SK-N-MC (cell line): Measurements from ENCODE around the gene TRABD.

Source experiments
- DNase-seq: peaks from one replicate; pipeline ENCODE4 v3.0.0-alpha.2; 2011; ENCODE audit warnings: low read depth, low spot score
- H3K27ac ChIP-seq: fragments of 200-600 bp; sonication (generic); 2 replicates; pipeline ENCODE4 v1.5.1; 2016; ENCODE audit warnings: mixed run types
- H3K36me3 ChIP-seq: fragments of 200-600 bp; sonication (generic); 2 replicates; pipeline ENCODE4 v1.6.1; 2017; ENCODE audit warnings: antibody characterized with exemption, low read length, mixed read lengths; ENCODE audit not compliant: insufficient read depth
- H3K4me3 ChIP-seq: fragments of 200-600 bp; sonication (generic); 2 replicates; pipeline ENCODE4 v1.5.1; 2016
- H3K9ac ChIP-seq: fragments of 200-600 bp; sonication (generic); 2 replicates; pipeline ENCODE4 v1.8.0; 2017; ENCODE audit warnings: mixed run types, mixed read lengths; ENCODE audit not compliant: insufficient read length
- H3K9me3 ChIP-seq: fragments of 200-600 bp; sonication (generic); 2 replicates; pipeline ENCODE4 v1.6.1; 2017; ENCODE audit warnings: low read depth, mild to moderate bottlenecking, antibody characterized with exemption, low read length, moderate library complexity, mixed read lengths
- EZH2 ChIP-seq: fragments of 200-600 bp; sonication (generic); IDR thresholded peaks from one replicate; pipeline ENCODE4 v1.6.1; 2017; ENCODE audit warnings: antibody characterized with exemption
- FOXP2 ChIP-seq: optimal IDR thresholded peaks from 2 replicates; pipeline ENCODE3; 2011; ENCODE audit warnings: mild to moderate bottlenecking, moderate library complexity; ENCODE audit not compliant: insufficient read depth; ENCODE audit errors: extremely low read length, control extremely low read depth
- POLR2AphosphoS5 ChIP-seq: IDR thresholded peaks from 2 replicates; pipeline ENCODE4 v1.6.1; 2012; ENCODE audit warnings: mild to moderate bottlenecking, low read depth, low read length, borderline replicate concordance

The TRABD gene

DNA sequence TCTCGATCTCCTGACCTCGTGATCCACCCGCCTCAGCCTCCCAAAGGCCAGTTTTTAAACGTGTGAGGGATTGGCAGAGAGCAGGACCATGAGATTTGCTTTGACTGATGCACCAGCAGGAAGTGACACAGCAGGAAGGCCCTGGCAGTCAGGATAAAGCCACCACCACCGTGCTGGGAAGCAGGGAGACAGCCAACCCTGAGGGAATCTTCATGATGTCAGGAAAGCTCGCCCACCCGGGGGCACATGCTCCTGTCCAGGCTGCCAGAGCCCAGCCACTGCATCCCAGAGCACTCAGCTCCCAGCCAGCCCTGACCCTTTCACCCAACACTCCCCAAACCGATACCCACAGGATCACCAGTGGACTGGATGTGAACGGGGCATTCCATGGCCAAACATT, 53.0 kb downstream of the TRABD start:
- H3K9ac ChIP-seq, result no peak overlapping the region
- H3K36me3 ChIP-seq, result no peaks in the 10 kb centered on the region; the same call in 1 of the 2 replicates
- H3K27ac ChIP-seq, result no peak overlapping the region
- DNase-seq, result no peak
- TF ChIP-seq FOXP2 (no peak), POLR2AphosphoS5 (no peak), EZH2 (no peak)
- no peaks in the 10 kb centered on the region for H3K9me3 ChIP-seq
- H3K4me3 ChIP-seq, result no peak overlapping the region

- no peak for DNase-seq
- no peak for TF ChIP-seq EZH2
- TF ChIP-seq POLR2AphosphoS5, result no peak
- TF ChIP-seq FOXP2, result no peak
- peak overlapping the region; percentile 62 for H3K9ac ChIP-seq
- no peaks in the 10 kb centered on the region for H3K9me3 ChIP-seq
- no peak overlapping the region for H3K27ac ChIP-seq
- H3K4me3 ChIP-seq, result peak overlapping the region; percentile 90
- no peaks in the 10 kb centered on the region; the same call in 1 of the 2 replicates for H3K36me3 ChIP-seq
Observed at GRCh38 chr22:50242406-50242949, 56.8 kb downstream of the TRABD start.

GRCh38 chr22:50243685-50244419, 58.1 kb downstream of the TRABD start:
- peak overlapping the region; percentile 90 for H3K4me3 ChIP-seq
- H3K9ac ChIP-seq, result peak overlapping the region; percentile 87
- no peak for DNase-seq
- no peaks in the 10 kb centered on the region for H3K9me3 ChIP-seq
- no peak overlapping the region for H3K27ac ChIP-seq
- TF ChIP-seq EZH2 (no peak), POLR2AphosphoS5 (no peak), FOXP2 (no peak)
- no peaks in the 10 kb centered on the region; the same call in 1 of the 2 replicates for H3K36me3 ChIP-seq

DNA sequence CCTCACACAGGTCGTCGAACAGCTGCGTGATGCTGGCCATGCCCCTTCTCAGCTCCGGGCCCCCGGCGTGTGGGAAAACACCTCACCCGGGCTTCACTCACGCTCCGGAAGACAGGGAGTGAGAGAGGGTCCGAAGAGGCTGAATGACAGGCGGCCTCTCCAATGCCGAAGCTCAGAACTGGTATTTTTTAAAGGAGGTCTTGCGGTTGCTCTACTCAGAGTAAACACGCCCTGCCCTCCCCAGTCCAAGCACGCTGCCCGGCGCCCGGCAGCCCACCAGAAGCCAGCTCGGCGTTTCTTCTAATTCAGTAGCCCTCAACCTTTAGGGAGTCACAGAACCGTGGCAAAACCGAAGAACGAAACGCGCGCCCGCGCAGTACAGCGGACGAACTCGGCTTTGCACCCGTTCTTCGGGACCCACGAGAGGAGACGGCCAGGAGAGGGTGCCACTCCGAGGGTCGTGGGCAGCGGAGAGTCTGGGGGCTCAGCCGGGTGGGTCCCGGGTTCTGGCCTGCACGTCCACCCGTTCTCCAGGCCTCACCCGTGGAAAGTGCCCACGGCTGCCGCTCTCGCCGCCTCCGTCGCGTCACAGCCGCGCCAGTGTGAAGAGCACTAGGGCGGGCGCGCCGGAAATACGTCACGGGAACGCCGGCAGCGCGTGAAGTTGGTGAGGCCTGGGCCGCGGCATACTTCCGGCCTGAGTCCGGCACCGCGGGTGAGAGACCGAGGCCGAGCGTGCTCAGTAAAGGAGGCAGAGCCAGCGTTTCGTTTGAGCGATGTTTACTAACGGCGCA, 58.9 kb downstream of the TRABD start, which contains the start of gene TUBGCP6:
Gene TUBGCP6, minus strand, starts transcription at position 604 of the 794 bp plus-strand sequence. Its CDS starts 564 bp downstream, at position 40.
- Histone ChIP-seq H3K9ac (peak within 1 kb of the TSS; percentile 87), H3K27ac (peak within 1 kb of the TSS; percentile 84; the same call in 1 of the 2 replicates), H3K9me3 (no peaks in the 10 kb centered on the region), H3K36me3 (no peaks in the 10 kb centered on the region; the same call in 1 of the 2 replicates), H3K4me3 (peak within 1 kb of the TSS; percentile 90)
- DNase-seq, result no peak
- TF ChIP-seq FOXP2 (no peak), EZH2 (no peak), POLR2AphosphoS5 (peak; percentile 93)

DNA sequence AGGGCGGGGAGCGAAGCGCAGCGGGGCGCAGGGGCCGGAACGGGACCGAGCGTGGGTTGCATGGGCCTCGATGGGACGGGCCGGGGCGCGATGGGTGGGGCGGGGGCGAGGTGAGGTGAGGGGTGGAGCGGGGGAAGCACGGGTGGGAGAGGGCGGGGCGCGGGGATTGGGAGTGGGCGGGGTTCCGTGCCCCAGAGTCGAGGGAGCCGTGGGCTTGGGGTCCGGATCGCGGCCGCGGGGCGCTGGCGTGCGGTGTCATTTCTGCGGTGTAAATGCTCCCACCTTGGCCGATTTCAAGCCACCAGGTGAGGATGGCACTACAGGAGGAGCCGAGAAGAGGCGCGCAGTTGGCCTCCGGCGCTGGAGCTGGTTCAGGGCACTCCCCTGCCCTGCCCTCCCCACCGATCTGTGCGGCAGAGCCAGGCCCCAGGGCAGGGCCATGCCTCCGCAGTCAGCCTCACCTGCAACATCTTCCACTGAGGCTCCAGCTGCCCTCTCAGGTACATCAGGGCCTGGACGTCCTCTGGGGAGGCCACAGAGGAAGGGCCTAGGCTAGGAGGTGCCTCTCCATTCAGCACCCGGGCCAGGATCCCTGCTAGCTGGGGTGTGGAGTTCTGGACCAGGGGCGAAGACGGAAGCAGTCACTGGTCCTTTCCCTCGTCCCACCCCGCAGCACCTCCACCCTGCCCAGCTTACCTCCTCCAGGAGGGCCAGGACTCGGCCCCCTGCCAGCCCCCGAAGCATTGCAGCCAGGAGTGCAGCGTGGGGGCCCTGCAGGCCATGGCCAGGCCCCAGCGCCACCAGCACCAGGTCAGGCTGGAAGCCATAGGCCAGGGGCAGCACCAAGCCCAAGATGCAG, 59.7 kb downstream of the TRABD start:
- Histone ChIP-seq H3K4me3 (peak overlapping the region; percentile 90), H3K36me3 (no peaks in the 10 kb centered on the region), H3K9ac (peak overlapping the region; percentile 87), H3K9me3 (no peaks in the 10 kb centered on the region), H3K27ac (peak overlapping the region; percentile 84; the same call in 1 of the 2 replicates)
- TF ChIP-seq EZH2, result no peak
- no peak for TF ChIP-seq POLR2AphosphoS5
- no peak for TF ChIP-seq FOXP2
- no peak for DNase-seq

- no peaks in the 10 kb centered on the region for H3K9me3 ChIP-seq
- no peak for TF ChIP-seq FOXP2
- TF ChIP-seq EZH2, result no peak
- TF ChIP-seq POLR2AphosphoS5, result no peak
- no peaks in the 10 kb centered on the region for H3K36me3 ChIP-seq
- no peak overlapping the region for H3K27ac ChIP-seq
- DNase-seq, result no peak
- H3K4me3 ChIP-seq, result no peak overlapping the region
- H3K9ac ChIP-seq, result no peak overlapping the region
Observed at GRCh38 chr22:50246242-50247175, 60.8 kb downstream of the TRABD start.

GRCh38 chr22:50247748-50248147, 62.0 kb downstream of the TRABD start:
- no peak for DNase-seq
- Histone ChIP-seq H3K9ac (no peak overlapping the region), H3K4me3 (no peak overlapping the region), H3K36me3 (no peaks in the 10 kb centered on the region), H3K9me3 (no peaks in the 10 kb centered on the region), H3K27ac (no peak overlapping the region)
- TF ChIP-seq POLR2AphosphoS5, result no peak; the same call in 1 of the 2 replicates
- TF ChIP-seq EZH2, result no peak
- TF ChIP-seq FOXP2, result no peak
